SK-MEL-5 (cell line): ENCODE data around the gene STX10. TPM values are rescaled to one million over a fixed set of nuclear protein-coding genes. Genes with fewer than 3 reads are reported as not detected.
A peak's percentile ranks its signal among the peaks of the same experiment; 100 is the strongest.

Experiments
- DNase-seq: peaks from one replicate; pipeline ENCODE4 v3.0.0-alpha.2; 2016; ENCODE audit warnings: low read depth, low spot score
- in situ Hi-C: cut with HindIII; loops from 2 replicates; pipeline ENCODE4 v1.10.0; 2016; ENCODE audit warnings: low sequenced_read_pairs, high pct_unique_total_duplicates, low pct_unique_long_range_greater_than_20kb
- total RNA-seq: library from RNA; depleted of rRNA; stranded (reverse); fragments of >200 nt; shearing (Covaris generic); gene quantifications from 2 replicates; pipeline ENCODE4 v1.2.3, GENCODE V29; 2014

Gene STX10
- total RNA-seq, 1 experiment from 2014 or later, result 26.1 TPM

DNA sequence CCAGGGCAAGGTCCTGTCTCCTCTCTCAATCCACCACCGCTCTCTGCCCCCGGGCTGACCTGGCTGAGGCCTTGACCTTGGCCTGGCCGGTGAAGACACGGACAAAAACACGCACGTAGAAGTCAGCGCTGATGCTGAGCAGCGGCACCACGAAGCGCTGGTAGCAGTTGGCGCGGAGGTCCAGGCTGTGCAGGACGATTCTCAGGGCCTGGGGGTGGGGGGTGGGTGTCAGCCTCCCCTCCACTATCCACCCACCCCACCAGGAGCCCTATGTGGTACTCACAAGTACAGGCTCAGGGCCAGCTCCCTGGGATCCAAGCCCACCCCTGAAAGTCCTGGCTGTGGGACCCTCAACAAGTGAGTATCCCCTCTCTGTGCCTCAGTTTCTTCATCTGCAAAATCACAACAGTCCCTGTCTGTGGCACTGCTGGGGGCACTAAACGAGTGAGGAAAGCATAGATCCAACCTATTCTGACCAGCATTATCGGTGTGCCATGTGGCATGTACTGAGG is 40.0 kb downstream of the STX10 start:
- in situ Hi-C loops, result no loop called here
- DNase-seq, result no peak

GRCh38 chr19:13109361-13110098 is 40.6 kb downstream of the STX10 start:
- in situ Hi-C loops, result no loop called here
- DNase-seq, result no peak

DNA sequence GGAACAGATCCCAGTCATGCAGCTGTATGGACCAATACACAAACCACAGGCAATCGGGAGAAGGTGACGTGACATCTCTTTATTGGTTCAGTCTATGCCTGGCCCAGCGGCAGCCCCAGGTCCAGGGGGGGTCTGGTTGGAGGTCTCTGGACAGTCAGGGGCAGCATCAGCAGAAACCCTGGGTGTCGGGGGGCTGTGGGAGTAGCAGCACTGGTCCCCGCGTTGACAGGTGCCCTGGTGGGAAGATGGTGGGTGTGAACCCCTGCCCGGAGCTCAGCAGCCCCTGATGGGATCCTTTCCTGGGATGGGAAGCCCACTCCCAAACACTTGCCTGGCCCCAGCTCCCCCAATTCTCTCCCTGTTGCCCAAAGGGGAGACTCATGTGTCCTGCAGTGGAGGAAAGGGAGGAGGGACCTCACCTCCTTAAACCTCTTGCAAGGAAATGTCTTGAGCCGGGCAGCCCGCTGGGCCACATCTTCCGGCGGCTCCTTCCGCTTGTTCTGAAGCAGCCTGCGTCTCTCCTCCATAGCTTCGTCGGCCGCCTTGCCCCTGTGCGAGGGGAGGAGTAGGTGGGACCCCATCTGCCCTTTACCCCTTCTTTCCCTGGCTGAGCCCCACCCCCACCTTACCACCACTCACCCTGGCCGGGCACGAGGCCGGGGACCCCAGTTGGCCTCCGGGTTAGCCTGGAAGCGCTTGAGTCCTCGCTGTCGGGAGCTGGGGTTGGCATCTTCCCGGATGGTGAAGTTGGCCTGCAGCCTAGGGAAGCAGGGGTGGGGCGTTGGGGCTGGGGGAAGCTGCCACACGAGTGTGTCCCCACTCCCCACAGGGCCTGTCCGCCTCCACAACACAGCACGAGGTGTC is 45.1 kb downstream of the STX10 start:
- in situ Hi-C loops, result no loop called here
- DNase-seq, result no peak

DNA sequence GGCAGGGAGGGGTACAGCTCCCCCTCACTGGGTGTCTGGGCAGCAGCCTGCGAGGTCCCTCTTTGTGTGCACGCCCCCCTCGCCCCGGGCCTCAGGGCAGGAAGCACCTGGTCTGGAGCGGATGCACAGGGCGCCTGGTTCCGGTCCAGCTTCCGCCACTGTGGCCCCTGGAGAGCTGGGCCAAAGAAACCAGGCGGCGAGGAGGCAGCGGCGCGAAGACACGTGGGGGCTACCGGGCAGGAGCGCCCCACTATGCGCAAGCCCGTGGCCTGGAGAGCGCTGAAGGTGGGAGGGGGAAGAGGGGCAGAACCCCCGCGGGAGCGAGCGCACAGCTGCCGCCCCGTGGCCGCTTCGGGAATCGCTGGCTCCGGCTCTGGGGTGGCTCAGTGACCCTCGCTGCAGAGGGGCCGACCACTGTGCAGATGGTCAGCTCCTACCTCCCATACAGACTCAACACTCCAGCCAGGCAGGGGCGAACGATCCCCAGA is 45.8 kb downstream of the STX10 start:
- in situ Hi-C loops, result no loop called here
- peak; percentile 25 for DNase-seq

GRCh38 chr19:13103581-13104359 is 46.4 kb downstream of the STX10 start:
- in situ Hi-C loops, result no loop called here
- no peak for DNase-seq

DNA sequence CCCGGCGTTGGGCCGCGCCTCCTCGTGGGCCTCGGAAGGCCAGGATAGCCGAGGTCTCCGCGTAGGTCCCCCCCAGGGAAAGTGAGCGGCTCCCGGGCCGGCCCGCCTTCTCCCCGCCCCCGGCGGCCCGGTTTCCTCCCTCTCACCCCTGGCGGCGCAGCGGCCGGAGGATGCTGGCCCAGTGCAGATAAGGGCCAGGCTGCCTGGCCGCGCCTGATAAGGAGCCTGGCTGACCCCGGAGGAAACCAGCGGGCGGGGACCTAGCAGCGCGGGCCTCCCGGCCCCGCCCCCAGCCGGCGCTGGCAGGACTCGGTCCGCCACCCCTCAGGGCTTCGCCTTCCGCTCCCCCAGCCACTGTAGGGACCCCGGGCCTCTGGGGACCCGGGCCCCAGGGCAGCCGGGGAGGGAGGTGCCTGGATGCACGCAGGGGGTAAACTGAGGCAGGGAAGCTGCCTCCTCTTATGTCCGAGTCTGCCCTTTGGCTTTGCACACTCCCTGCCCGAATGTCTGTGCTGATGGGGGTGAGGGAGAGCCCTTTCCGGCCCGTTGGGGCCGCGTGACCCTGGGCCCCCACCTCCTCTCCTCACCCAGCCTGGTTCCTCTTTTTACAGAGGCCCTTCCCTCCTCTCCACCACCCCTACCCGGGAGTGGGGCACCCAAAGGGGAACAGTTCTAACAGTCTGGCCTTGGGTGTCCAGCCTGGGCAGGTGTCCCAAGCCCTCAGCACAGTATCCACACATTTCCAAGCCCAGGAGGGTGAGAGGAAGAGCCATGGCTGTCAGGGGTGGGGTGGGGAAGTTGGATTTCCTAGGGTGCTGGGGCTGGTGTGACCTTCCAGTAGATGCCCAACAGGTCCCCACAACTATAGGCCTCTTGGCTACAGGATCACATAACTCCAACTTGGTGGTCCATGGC is 47.3 kb downstream of the STX10 start, which contains the start of gene LYL1:
Gene LYL1, minus strand, starts transcription at position 193 of the 915 bp plus-strand sequence. CDS start 1,687 bp downstream, outside the sequence.
- no peak for DNase-seq
- in situ Hi-C loops, result no loop called here

- in situ Hi-C loops, result no loop called here
- no peak for DNase-seq
Observed at GRCh38 chr19:13102416-13102665, 47.8 kb downstream of the STX10 start.

GRCh38 chr19:13101590-13102415 is 48.4 kb downstream of the STX10 start:
- in situ Hi-C loops, result no loop called here
- no peak for DNase-seq

DNA sequence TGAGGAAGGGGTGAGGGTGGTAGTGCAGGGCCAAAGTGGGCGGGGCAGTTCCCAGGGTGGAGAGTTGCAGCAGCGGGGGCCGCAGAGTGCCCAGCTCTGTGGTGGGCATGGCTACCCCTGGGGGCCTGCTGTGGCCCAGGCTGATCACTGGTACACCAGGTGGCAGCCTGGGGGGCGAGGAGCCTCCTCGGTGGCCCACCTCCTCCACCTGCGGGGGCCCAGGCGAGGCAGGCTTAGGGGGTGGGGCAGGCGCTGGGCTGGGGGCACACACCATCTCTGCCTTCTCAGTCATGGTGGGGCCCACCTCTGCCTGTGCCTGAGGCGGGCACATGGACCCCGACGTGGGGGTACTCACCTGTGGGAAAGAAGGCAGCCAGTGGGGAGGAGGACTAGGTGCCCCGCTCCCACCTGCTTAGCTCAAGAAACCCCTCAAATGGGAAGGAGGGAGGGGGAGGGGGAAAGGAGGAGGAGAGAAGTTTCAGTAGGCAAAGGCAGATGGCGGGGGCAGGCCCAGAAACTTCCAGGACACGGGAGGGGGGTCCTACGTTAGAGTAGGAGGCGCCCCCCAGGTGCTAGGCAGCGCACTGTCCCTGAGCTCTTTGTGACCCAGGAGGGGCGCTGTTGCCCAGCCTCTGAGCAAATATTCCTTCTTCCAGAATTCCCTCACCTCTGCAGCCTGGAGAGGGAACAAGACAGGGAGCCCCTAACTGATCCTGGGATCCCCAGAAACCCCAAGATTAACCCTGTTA is 49.2 kb downstream of the STX10 start:
- DNase-seq, result no peak
- in situ Hi-C loops, result no loop called here

- in situ Hi-C loops, result no loop called here
- DNase-seq, result no peak
Observed at GRCh38 chr19:13100031-13100588, 50.1 kb downstream of the STX10 start.

GRCh38 chr19:13099073-13099999 is 50.8 kb downstream of the STX10 start:
- no peak for DNase-seq
- in situ Hi-C loops, result no loop called here

GRCh38 chr19:13098277-13099072 is 51.7 kb downstream of the STX10 start:
- no peak for DNase-seq
- in situ Hi-C loops, result no loop called here

GRCh38 chr19:13097463-13098258 is 52.5 kb downstream of the STX10 start:
- in situ Hi-C loops, result no loop called here
- DNase-seq, result no peak
